Fibroblast of skin of left quadriceps (primary cell): ENCODE data around the gene KCNJ12.
"Not testable (repeated sequence)": the region's sequence is repeated elsewhere in the genome, so short reads cannot be mapped to it uniquely, and the experiment has no call there.

Experiments
- DNase-seq, 2 experiments: peaks; one replicate each; pipeline ENCODE4 v3.0.0-alpha.2; 2013; ENCODE audit warnings: low read depth in 2 of 2

Gene KCNJ12

DNA sequence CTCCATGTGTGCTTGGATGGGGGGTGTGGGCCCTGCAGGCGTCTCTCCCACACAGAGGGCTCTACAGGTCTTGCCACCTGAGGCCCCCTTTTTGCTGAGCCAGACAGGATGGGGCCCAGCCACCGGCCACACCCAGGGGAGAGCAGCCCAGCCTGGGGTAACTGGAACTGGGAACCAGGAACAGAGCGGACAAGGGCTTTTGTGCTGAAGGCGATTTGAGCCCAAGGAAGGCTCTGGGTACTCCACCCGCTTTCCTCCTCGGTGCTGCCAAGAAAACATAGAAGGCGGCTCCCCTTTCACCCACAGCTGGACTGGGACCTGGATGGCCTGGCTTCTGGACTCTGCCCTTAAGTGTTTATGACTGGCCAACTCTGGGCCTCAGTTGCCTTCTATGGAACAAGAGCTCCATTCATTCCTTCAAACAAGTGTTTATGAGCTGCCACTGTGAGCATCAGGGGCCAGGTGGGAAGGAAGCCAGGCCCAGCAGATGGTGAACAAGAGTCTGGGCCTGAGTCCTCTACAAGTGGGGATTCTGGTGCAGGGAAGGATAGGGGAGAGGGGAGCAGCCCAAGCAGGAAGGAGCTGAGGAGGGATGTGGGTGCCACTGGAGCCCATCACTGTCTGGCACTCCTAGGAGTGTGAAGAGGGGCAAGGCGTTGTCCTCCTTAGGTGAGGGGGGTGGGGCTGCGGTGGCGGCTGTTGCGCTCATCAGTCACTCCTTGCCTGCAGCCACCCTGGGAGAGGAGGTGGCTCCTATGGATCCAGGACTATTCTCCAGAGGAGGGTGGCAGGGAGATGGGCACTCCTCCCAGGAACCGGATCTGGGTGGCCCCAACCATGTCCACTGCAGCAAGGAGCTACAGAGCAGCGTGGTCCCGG lies 46.4 kb downstream of the KCNJ12 start:
- DNase-seq, result not testable (repeated sequence)

GRCh38 chr17:21423190-21423493 lies 47.0 kb downstream of the KCNJ12 start:
- DNase-seq, result not testable (repeated sequence)

GRCh38 chr17:21424697-21425096 lies 48.5 kb downstream of the KCNJ12 start:
- not testable (repeated sequence) for DNase-seq

- no peak for DNase-seq
Measured at GRCh38 chr17:21425321-21425720, 49.2 kb downstream of the KCNJ12 start.

DNA sequence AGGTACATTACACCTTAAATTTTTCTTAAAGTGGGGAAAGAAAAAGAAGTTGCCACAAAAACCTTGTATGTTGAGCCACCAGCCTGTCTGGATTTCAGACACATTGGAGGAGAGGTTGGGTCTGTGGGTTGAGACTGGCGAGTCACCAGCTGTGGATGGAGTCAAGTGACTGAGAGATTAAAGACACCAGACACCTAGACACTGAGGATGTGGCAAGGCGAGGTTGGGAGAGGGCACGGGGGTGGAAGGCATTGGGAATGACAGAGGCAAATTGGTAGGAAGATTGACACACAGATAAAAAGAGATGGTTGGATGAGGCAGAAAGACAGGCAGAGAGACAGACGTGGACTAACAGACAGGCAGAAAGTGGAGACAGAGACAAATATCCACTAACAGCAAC lies 49.6 kb downstream of the KCNJ12 start:
- no peak for DNase-seq

DNA sequence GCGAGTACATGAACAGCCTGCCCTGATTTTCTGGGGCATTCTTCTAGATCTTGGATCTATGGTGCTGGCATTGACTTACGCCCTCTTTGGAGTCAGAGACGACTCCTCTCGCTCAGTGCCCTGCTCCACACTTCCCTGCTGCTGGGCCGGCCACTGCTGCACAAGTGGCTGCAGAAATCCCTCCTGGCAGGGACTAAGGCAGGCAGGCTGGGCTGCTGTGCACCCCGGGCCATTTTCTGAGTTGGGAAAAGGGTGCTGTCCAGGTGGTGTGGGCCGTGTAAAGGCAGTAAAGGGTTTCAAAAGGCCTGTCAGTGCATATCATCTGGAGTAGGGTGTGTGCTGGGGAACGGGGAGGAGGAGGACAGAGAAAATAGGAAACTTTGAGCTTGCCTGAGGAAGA lies 50.1 kb downstream of the KCNJ12 start:
- DNase-seq, result not testable (repeated sequence)

- not testable (repeated sequence) for DNase-seq
Measured at GRCh38 chr17:21426876-21427275, 50.7 kb downstream of the KCNJ12 start.

- not testable (repeated sequence) for DNase-seq
Measured at GRCh38 chr17:21427727-21428126, 51.6 kb downstream of the KCNJ12 start.

DNA sequence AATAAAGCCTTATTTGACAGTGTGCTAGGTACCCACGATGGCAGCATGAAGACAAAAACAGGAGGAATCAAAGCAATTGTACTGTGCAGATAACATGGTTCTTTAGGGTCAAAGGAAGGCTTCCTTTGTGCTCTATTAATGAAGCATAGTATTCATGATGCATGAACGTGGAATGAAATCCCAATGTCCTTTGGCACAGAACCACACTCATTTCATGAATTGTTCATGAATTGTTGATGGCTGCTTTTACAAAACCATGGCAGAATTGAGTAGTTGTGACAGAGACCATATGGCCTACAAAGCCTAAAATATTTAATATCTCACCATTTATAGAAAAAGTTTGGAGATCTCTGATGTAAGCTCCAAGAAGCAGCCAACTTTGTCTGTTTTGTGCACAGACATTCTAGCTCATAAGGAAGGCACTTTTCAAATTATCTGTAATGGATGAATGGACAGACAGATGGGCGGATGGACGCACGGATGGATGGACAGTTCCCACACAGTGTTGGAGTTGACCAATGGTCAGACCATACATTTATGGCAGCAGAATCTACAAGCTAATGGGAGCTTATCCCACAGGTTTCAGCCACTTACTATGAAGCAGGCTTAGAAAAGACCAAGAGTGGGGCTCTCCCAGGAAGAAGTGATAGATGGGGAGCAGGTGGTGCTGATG lies 52.7 kb downstream of the KCNJ12 start:
- peak; percentile 4 to 13 for DNase-seq

DNA sequence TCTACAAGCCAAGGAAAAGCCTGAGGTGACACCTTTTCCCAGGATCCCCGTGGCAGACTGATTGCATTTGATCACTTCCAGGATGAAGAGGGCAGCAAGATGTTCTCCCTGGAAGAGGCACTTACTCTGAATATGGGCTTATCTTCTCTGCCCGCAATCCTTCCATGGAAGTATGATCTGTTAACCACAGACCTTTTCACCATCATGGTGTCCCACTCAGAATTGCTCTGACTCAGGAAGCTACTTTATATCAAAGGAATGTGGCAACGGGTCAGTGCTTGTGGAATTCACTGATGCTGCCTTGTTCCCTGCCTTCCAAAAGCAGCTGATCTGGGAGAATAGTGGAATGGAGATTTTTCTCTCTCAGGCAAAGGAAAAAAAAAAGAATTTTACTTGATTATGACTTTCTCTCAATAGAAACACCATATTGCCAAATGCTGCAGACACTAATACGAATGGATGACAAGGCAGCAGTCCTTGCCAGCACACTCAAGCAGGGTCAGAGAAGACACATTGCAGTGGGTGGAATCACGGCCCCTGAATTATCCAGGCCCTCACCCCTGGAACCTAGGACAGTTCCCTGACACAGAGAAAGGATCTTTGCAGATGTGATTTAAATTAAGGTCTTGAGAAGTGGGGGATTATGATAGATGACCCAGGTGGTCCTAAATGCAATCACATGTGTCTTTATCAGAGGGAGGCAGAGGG lies 53.9 kb downstream of the KCNJ12 start:
- peak; percentile 9 to 14 for DNase-seq

DNA sequence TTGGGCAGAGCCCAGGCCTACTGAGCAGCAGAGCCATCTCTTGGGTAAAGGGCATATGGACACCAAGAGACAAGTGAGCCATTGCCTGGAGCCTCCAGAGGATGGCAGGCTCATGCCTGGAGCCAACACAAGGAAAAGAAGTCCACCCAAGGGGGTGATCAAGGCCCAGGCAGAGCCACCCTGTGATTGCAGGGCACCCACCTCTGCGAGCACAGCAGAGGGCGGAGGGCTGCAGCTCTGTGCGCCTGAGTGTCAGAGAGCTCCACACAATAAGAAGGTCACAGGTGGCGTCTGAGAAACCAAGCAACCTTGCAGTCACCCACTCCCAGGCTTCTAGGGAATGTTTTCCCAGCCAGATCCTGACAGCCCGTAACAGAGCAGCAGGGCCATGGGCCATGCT lies 57.8 kb downstream of the KCNJ12 start:
- DNase-seq, result not testable (repeated sequence)

DNA sequence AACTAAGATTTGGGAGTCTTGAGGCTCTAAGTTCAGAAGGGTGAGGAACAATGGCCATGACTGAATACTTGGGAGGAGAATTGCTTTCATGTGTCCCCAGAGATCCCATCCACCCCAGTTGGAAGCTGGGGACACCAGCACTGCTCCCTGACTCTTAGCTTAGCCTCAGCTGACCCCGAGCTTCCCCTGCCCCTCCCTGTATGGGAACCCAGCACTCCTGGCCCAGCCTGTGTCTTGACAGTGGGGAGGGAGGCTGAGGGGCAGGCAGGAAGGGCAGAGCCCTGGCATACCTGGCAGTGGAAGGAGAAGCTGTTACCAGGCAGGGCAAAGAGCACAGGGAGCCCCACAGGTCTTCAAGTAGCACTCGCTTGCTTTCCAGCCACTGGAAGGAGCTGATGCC lies 58.8 kb downstream of the KCNJ12 start:
- DNase-seq, result not testable (repeated sequence)

DNA sequence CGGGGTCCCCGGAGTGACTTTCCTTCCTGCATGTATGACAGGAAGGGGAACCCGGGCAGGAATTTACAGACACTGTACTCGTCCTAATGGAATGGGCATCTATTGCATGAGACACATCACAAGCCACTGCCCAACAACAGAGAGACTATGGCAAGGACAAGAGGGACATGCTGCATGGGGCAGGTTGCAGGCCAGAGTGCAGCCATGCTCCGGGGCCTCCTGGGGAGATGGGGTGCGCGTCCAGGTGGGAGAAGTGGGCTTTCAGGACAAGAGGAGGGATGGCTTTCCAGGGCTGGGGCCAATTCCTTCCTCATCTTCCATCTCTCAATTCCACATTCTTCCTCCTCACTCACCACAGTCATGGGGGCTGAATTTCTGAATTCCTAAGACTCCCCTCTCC lies 60.3 kb downstream of the KCNJ12 start:
- not testable (repeated sequence) for DNase-seq

DNA sequence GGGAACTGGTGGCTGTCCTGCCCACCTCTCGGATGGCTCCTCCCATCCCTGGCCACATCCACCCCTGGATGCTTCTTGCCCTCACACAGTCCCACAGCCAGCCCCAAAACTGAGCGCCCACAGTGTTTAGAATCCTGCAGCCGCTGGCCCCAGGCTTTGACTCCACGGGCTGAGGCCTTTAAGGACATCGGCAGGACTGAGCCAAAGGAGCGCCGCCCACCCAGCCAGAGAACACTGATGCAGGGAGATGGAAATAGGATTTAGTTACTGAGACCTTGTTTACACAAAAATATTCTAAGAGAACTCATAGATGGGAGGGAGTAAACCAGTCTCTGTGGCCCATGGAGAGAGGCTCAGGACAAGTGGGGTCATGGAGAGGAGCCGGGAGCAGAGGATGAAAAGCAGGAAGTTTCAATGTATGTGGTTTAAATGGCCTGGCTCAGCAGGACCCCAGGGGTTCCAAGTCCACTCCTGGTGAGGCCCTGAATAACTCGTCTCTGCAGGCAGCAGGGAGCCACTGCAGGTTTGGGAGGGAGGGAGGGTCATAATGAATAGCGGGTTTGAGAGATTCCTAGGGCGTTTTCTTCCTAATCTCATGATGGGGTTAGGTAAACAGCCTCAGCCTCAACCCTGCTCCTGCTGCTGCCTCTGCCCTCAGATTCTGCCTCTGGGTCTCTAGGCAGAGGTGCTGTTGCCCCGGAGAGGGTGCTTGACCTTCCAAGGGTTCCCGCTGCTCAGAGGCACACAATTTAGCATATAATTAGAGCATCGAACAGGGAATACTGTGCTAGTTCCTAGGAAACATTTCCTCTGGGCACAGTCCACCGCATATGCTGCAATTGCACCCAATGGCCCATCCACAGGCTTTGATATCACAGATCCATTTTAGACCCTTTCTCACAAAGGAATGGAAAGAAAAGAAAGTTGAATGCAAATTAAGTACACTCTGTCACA lies 61.0 kb downstream of the KCNJ12 start:
- not testable (repeated sequence) for DNase-seq

DNA sequence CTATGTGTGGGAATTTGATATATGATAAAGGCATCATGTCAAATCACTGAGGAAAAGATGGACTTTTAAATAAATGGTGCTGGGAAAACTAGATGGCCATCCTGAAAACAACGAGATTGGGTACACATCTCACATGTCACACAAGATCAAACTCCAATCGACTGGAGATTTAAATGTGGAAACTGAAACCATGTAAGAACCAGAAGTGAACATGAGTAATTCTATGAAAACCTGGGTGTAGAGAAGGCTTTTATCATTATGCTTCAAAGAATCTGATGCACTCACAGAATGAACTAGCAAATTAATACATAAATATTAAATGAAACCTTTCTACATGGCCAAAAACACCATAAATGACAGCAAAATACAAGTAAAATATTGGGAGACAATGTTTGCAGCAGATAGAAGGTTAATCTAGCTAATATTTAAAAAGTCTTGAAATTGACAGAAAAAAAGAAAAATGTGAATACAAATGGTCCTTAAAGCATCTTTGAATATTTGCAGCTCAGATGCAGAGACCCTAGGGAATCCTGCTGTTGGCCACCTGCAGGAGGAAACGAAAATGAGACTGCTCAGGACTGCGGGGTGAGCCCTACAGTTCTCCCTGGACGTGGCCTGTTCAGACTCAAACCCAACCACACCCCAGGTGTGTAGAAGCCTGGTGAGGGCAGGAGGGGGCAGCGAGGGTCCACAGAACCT lies 62.3 kb downstream of the KCNJ12 start:
- DNase-seq, result not testable (repeated sequence)

DNA sequence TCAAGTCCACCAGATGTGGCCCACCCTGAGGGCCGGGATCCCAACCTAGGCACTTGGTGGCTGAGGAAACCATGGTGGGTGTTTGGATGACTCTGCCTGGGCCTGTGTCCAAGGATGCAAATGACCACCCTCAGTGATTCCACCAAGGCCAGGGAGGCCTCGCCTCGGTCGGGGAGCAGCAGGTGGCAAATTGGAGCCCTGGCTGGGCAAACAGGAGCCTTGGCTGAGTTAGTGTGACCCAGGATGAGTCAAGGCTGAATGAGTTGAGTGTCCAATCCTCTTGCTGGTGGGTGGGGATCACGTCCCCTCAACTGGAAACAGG lies 62.8 kb downstream of the KCNJ12 start:
- not testable (repeated sequence) for DNase-seq

GRCh38 chr17:21445091-21445650 lies 69.0 kb downstream of the KCNJ12 start:
- no peak for DNase-seq

GRCh38 chr17:21447552-21447951 lies 71.4 kb downstream of the KCNJ12 start:
- not testable (repeated sequence) for DNase-seq

DNA sequence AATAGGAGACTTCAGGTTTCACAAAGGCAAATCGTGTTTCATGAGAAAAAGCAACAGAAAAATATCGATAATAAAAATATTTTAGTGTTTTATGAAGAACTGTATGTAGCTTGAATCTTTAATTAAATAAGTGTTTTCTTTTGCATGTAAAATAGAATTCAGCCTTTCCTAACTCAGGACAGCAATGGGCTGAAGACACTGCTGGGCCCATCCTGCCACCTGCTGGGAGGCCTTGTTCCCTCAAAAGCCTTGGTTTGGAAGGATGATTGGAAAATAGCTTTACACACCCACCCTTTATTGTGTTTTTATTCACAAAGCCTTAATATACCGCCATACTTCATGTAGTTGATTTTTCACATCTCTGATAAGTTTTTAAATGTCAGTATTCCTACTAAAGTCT lies 73.7 kb downstream of the KCNJ12 start:
- DNase-seq, result not testable (repeated sequence)

GRCh38 chr17:21451975-21452374 lies 75.8 kb downstream of the KCNJ12 start:
- DNase-seq, result no peak
